Measurements from ENCODE around the gene NXPE1. TPM values are rescaled to one million over a fixed set of nuclear protein-coding genes. Genes with fewer than 3 reads are reported as not detected.

Gene NXPE1
- total RNA-seq, 1 donor from 2014 or later: not detected

DNA sequence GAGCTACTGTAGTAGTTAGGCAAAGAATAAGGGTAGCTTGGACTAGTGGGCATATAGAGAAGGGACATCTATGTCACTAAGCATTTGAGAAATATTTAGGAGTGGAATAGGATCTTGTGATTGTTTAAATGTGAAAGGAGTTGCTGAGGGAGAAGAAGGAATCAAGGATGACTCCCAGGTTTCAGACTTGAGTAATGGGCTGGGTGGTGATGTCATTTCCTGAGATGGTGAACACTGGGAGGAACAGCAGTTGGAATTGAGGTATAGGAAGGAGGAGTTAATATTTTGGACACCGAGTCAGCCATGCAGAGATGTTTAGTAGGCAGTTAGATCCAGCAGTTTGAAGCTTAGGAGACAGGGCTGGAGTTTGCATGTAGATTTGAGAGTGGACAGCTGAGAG, 80.3 kb downstream of the NXPE1 start:
- H3K4me3 ChIP-seq (ENCODE audit: low read depth, low read length): no peak overlapping the region
- TF ChIP-seq, protein P1, sequence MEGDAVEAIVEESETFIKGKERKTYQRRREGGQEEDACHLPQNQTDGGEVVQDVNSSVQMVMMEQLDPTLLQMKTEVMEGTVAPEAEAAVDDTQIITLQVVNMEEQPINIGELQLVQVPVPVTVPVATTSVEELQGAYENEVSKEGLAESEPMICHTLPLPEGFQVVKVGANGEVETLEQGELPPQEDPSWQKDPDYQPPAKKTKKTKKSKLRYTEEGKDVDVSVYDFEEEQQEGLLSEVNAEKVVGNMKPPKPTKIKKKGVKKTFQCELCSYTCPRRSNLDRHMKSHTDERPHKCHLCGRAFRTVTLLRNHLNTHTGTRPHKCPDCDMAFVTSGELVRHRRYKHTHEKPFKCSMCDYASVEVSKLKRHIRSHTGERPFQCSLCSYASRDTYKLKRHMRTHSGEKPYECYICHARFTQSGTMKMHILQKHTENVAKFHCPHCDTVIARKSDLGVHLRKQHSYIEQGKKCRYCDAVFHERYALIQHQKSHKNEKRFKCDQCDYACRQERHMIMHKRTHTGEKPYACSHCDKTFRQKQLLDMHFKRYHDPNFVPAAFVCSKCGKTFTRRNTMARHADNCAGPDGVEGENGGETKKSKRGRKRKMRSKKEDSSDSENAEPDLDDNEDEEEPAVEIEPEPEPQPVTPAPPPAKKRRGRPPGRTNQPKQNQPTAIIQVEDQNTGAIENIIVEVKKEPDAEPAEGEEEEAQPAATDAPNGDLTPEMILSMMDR (conservative IDR thresholded peaks at IDR 0.05; ENCODE audit: low read depth, low read length): no peak
- DNase-seq (ENCODE audit: low read depth): no peak

DNA sequence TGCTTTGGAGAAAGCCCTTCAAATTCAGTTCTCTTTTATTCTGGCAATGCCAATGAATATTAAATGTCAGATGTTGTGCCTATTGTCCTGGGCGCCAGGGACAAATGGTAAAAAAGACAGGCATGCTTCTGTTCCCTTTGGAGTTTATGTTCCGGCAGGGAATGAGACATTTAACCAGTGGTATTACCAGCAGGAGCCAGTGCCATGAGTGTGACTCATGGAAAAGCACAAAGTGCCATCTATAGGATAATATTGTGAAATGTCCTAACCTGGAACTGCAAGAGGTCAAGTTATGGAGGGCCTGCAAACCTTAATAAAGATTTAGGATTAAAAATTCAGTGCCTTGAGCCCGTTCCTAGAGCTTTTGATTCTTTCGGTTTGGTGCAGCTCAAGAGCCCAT, 80.9 kb downstream of the NXPE1 start:
- DNase-seq (ENCODE audit: low read depth): no peak
- H3K4me3 ChIP-seq (ENCODE audit: low read depth, low read length): no peak overlapping the region
- TF ChIP-seq, protein P1 (conservative IDR thresholded peaks at IDR 0.05; ENCODE audit: low read depth, low read length): no peak

DNA sequence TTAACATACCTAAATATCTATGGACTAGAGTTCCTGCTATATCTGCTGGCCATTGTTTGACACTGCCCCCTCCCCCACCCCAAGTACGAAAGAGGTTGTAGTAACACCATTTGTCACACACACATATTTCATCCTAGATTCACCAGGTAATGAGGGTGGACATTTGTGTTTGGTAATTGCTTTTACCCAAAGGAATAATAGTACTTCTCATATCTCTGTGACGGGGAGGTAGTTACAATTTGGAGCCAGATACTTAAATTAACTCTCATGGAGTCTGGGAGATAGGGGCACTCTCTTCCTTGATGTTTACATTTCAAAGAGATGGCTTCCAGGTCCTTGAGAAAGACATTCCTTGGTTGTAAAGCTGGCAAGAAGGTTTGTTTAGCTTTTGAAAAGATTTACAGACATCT, 81.7 kb downstream of the NXPE1 start:
- no peak overlapping the region for H3K4me3 ChIP-seq (ENCODE audit: low read depth, low read length)
- TF ChIP-seq, protein P1 (conservative IDR thresholded peaks at IDR 0.05; ENCODE audit: low read depth, low read length): no peak
- DNase-seq (ENCODE audit: low read depth): no peak

DNA sequence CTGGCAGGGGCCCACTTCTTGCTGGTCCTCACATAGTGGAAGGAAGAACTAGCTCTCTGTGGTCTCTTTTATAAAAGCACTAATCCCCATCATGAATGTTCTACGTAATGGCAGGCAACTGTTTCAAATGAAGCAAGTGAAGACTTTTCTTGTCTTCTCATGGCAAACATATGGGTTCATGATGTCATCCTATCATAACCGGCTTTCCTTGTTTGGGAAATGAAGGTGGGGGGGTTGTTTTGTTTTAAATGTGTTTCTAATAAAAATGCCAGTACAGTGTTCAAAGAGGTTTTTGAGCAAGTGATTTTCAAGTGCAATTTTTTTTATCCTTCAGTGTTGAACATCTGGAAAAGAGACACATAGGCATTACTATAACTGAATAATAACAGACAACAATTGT, 87.0 kb downstream of the NXPE1 start:
- no peak overlapping the region for H3K4me3 ChIP-seq (ENCODE audit: low read depth, low read length)
- TF ChIP-seq, protein P1 (conservative IDR thresholded peaks at IDR 0.05; ENCODE audit: low read depth, low read length): no peak
- no peak for DNase-seq (ENCODE audit: low read depth)

Other genes starting within 250 kb of the NXPE1 start
- gene C11orf71, start 159.4 kb downstream of the NXPE1 start, total RNA-seq: 1.5 and 3.0 TPM in 2 replicates
- gene RBM7, start 159.2 kb downstream of the NXPE1 start, total RNA-seq: 15.2 and 26.9 TPM in 2 replicates
- gene REXO2, start 120.4 kb downstream of the NXPE1 start, total RNA-seq: 197 and 206 TPM in 2 replicates
- not detected in 2 replicates for gene NXPE4, start 35.9 kb upstream of the NXPE1 start, total RNA-seq
- not detected in 2 replicates for gene NXPE2, start 118.6 kb upstream of the NXPE1 start, total RNA-seq